ENCODE data around the gene MAFF.
"Not testable (repeated sequence)": the region's sequence is repeated elsewhere in the genome, so short reads cannot be mapped to it uniquely, and the experiment has no call there.

Gene MAFF

DNA sequence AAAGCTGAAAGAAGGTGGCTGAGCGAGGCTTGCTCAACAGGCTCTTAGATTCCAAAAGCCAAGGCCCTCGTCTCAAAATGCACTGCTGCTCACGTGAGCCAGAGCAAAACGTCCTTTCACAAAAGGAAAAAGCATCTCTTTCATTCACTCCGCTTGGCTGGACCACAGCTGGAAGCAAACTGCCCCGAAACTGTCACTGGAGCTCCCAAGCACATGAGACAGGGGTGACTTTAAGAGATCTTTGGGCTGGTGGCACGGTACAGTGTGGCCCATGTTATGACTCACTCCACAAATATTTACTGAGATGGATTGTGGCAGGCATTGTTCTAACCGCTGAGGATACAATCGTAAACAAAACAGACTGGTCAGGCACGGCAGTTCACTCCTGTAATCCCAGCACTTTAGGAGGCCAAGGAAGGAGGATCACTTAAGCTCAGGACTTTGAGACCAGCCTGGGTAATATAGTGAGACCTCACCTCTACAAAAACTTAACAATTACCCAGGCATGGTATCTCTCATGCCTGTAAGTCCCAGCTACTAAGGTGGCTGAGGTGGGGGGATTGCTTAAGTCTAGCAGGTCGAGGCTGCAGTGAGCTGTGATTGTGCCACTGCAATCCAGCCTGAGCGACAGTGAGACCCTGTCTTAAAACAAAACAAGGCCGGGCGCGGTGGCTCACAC is 23.7 kb upstream of the MAFF start:
- DNase-seq = peak; percentile 62

DNA sequence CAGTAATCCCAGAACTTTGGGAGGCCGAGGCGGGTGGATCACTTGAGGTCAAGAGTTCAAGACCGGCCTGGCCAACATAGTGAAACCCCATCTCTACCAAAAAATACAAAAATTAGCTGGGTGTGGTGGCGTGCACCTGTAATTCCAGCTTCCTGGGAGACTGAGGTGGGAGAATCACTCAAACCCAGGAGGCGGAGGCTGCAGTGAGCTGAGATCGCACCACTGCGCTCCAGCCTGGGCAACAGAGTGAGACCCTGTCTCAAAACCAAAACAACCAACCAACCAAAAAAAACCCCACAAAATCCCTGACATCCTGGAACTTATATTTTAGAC is 23.2 kb upstream of the MAFF start:
- not testable (repeated sequence) for DNase-seq

DNA sequence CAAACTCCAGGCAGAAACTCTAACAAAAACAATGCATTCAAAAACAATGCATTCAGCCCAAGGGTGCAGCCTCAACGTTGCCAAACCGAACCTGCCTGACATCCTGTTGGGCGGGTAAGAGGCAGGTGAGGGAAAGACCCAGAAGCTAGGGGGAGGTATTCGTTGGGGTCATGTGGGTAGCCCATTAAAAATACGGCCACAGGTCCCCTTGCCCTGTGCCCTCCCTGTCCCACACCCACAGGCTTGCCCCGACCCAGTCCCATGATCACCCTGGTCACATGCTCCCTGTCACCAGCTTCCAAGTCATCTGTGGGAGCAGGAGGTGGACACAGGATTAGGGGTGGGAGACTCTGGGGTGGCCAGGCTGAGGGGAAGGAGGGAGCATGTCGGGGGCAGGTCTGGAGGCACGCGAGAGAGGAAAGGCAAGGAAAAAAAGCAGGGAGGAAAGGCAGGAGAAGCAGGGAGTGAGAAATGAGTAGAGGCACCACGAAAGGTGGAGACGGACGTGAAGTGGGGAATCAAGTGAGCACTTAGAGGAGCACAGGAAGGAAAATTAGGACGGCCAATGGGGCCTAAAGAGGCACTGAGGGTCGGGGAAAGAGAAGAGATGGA is 20.8 kb upstream of the MAFF start:
- DNase-seq = no peak

DNA sequence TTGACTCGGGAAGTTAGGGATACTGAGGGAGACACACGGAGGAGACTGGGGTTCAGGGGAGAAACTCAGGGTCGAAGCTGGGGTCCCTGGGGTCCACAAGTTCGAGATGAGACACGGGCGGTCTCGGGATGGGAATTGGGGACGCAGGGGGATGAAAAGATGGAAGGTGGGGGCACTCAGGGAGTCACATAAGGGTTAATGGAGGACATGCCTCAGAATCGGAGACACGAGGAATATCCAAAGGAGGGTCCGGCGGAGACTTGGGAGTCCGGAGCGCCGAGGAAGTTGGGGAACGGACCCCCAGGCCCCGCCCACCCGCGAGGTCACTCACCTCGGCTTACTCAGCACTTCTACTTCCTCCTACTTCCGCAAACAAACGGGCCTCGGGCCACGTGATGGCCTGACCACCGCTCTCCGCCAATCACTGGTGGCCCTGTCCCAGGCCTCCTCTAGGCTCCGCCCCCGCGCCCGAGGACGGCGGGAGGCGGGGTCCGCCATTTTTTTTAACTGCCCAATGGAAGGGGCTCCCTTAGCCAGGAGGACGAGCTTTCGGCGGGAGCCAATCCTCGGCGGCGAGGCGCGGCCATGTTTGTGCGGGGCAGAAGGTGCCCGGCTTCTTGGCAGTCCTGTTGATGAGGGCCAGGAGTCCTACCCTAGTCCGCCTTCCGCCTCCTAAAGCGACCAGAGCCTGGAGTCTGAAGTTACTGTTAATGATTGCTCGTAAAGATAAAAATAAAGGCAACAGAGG is 20.2 kb upstream of the MAFF start, which contains the start of gene PLA2G6:
Gene PLA2G6 (minus strand): TSS at position 378 of the 748 bp plus-strand sequence. CDS start 12,404 bp downstream, outside the sequence.
- DNase-seq = peak; percentile 99

DNA sequence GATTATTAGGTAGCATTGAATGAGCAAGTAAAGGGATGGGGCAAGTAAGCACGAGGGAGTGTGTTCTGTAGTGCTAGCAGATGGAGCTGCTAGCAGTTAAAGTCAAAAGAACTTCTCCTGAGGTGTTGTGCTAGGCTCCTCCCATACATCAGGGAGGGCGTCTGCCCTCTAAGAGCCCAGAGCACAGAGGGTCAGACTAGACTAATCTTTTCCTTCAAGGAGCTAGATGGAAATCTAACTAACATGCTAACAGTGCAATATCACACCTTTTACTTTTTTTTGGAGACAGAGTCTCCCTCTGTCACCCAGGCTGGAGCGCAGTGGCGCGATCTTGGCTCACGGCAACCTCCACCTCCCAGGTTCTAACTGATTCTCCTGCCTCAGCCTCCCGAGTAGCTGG is 17.0 kb upstream of the MAFF start:
- DNase-seq = no peak

DNA sequence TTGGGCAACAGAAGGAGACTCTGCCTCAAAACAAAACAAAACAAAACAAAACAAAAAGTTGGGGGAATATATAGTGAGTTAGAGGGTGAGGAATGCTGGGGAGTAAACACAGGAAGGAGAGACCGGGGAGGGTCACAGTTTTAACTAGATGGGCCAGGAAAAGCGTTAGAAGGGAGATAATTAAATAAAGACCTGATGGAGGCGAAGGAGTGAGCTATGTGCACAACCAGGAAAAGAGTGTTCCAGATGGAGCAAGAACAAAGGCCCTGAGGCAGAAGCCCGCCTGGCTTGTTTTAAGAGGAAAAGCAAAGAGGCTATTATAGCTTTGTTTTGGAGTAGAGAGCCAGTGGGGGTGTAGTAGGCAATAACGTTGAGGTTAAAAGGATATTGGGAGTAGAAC is 15.4 kb upstream of the MAFF start:
- DNase-seq = peak; percentile 21

DNA sequence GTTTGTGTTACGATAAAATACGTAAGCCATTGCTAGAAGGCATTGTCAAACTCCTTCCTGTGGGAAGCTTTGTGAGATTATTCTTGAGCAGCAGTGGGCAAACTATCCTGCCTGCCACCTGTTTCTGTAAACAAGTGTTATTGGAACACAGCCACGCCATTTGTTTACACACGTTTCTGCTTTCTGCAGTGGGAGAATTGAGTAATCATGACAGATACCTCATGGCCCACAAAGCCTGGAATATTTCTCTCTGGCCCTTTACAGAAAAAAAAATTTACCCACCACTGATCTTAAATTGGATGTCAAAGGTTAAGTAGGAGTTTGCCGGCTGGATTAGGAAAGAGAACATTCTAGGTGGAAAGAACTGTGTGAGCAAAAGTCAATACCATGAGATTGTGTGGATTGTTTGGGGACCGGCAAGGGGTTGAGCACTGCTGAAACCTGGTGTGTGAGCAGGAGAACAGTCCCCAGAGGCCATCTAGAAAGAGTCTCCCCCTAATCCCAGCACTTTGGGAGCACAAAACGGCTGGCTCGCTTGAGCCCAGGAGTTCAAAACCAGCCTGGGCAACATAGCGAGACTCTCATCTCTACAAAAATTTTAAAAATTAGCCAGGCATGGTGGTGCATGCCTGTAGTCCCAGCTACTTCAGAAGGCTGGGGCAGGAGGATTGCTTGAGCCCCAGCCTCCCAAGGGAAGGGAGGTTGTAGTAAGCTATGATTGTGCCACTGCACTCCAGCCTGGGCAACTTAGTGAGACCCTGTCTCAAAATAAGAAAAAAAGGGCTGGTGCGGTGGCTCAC is 14.2 kb upstream of the MAFF start:
- peak; percentile 77 for DNase-seq

DNA sequence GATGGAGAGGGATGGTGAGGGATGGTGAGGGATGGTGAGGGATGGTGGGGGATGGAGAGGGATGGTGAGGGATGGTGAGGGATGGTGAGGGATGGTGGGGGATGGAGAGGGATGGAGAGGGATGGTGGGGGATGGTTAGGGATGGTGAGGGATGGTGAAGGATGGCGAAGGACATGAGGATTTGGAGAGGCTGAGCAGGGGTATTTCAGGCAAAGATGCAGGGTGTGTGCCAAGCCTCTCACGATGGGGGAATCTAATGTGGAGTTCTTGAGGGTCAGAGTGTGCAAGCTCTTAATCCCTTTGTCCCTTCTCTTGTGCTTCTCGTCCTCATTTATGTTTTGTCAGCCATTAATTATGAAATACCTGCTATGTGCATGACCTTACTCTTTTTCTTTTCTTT is 12.7 kb upstream of the MAFF start:
- no peak for DNase-seq

DNA sequence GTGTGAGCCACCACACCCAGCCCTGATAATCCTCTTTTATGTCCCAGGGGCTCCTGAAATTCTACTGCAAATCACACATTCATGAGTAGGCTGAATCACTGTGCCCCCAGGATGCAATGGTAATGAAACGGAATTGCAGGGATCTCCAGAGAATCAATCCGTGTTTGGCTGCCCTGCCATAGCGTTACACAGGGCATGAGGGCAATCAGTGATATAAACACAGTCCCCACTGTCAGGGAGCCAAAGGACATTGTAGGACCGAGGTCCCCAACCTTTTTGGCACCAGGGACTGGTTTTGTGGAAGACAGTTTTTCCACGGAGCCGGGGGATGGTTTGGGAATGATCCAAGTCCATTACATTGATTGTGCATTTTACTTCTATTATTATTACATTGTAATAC is 11.2 kb upstream of the MAFF start:
- DNase-seq = no peak

DNA sequence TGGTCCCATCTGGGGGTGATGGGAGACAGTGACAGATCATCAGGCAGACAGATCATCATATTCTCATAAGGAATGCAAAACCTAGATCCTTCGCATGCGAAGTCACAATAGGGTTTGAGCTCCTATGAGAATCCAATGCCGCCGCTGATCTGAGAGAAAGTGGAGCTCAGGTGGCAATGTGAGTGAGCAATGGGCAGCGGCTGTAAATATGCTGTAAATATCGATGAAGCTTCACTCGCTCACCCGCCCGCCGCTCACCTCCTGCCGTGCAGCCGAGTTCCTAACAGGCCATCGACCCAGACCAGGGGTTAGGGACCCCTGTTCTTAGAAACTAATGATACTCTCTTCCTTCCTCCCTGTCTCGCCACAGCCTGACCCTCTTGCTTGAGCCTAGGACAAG is 10.7 kb upstream of the MAFF start:
- DNase-seq = no peak

DNA sequence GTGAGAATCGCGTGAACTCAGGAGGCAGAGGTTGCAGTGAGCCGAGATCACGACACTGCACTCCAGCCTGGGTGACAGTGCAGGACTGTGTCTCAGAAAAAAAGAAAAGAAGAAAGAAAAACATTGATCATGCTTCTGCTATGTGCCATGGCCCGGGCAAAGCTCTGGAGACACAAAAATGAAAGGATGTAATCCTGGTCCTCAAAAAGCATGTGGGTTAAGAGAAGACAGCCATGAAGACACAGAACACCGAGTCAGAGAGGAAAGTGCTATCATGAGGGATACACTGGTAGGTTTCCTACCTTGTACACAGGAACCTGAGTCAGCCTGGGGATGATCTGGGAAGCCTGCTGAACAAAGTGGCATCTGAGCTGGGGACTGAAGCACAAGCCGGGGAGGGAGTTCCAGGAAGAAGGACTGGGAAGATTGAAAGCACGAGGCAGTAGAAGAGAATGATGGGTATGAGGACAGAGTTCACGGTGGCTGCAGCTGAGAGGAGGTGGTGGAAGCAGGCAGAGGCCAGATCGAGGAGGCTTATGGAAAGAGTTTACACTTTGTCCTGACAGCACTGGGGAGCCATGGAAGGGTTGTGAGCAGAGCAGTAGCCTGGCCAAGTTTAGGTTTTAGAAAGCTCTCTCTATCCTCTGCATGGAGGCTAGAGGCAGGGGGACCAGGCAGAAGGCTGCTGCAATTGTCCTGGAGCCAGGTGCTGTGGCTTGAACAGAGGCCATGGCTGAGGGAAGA is 9.9 kb upstream of the MAFF start:
- DNase-seq = no peak

DNA sequence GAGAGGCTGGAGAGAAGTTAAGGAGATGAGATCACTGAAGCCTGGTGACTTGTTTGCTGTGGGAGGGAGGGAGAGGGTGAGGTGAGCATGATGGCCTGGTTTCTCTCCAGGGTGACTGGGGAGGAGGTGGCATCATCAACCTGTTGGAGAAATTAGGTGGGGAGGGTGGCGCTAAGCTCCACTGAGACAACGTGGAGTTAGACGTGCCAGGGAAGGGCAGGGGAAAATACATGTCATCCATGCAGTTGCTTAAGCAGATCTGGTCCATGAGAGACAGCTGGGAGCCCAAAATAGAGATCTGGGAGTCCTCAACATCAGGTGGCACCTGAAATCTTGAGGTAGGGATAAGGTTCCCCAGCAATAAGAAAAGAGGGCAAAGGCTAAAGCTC is 9.3 kb upstream of the MAFF start:
- peak; percentile 44 for DNase-seq

DNA sequence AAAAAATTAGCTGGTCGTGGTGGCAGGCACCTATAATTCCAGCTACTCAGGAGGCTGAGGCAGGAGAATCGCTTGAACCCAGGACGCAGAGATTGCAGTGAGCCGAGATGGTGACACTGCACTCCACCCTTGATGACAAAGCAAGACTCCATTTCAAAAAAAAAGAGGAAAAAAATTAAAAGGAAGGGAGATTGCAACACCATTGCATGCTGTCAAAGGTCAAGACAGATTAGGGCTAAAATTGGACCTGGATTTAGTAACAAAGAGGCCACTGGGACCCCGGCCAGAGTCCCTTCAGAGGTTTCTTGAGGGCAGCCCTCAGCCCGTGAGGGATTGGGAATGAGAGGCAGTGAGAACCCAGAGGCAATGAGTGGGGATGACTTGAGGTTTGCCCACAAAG is 8.2 kb upstream of the MAFF start:
- no peak for DNase-seq

DNA sequence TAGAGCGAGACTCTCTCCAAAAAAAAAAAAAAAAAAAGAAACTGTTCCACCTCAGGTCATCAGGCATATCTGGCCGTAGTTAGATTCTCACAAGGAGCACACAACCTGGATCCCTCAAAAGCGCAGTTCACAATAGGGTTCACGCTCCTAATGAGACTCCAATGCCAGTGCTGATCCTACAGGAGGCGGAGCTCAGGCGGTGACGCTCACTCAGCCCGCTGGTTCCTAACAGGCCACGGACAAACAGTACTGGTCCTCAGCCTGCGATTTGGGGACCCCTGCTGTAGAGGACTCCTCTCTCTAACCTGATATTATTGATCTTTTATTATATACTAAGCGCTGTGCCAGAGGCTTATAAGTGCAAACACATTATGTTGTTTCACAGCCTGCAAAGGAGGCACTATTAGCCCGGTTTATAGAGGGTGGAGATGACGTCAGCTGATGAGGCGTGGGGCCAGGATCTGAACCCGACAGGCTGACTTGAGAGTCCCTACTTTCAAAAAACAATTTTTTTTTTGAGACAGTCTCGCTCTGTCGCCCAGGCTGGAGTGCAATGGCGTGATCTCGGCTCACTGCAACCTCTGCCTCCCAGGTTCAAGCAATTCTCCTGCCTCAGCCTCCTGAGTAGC is 4.9 kb upstream of the MAFF start:
- DNase-seq = no peak

DNA sequence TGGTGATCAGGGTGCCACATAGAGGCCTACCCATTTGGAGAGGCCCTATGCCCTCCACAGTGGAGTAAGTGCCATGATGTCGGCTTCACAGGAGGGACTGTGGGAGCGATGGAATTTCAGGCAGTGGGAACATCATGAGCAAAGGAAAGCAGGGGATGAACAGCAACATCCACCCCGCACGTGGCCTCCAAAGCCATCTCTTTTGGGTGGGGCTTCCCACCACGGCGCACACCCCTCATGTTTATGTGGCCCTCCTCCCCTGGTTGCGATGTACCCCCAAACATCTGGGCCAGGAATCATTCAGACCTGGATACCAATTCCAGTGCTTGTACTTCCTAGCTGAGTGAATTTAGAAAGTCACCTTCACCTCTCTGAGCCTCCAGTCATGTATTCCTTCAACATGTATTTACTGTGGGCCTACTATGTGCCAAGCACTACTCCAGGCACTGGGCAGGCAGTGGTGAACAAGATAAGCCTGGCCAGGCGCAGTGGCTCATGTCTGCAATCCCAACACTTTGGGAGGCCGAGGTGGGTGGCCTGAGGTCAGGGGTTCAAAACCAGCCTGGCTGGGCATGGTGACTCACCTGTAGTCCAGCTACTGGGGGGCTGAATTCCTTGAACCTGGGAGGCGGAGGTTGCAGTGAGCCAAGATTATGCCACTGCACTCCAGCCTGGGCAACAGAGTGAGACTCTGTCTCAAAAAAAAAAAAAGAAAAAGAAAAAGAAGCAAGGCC is 1.8 kb upstream of the MAFF start:
- no peak for DNase-seq

DNA sequence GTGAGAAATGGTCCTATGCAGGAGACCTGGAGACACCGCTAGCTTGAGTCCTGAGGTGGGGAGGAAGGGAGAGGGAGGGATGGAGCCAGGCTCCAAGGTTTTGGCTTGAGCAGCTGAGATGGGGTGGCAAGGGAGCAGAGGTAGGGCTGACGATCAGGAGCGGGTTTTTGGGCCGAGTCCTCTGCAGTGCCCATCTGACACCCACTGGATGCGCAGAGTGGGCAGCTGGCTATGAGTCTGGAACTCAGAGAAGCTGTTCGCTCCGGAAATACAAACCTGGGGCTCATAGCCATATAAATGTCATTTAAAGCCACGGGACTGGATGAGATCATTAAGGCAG is 453 bp upstream of the MAFF start:
- no peak for DNase-seq

DNA sequence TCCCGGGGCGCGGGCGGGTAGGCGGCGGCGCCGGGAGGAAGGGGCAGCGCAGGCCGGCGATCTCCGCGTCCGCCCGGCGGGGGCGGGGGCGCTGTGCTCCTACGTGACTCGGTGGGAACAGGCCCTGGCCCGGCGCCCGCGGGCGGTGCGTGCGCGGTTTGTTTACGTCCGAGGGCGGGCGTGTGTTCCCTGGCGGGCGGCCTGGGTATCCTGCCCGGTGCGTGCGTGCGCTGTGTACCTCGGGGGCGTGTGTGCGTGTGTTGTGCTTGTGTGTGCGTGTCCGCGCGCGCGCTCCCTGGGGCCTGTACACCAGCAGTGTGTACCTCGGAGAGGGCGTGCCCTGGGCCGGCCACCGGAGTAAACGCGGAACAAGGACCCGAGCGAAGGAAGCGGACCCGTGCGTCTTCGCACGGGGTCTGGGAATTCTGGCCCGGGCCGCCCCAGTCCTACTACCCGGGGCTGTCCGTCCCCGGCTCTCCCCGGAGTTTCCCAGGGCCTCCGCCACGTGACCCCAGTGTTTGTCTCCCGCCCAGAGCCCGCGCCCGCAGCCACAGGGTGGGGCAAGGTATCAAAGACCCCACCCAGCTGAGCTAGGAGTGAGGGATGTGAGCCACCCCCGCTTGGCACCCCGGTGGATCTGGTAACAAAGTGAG is 769 bp downstream of the MAFF start:
- DNase-seq = peak; percentile 40

DNA sequence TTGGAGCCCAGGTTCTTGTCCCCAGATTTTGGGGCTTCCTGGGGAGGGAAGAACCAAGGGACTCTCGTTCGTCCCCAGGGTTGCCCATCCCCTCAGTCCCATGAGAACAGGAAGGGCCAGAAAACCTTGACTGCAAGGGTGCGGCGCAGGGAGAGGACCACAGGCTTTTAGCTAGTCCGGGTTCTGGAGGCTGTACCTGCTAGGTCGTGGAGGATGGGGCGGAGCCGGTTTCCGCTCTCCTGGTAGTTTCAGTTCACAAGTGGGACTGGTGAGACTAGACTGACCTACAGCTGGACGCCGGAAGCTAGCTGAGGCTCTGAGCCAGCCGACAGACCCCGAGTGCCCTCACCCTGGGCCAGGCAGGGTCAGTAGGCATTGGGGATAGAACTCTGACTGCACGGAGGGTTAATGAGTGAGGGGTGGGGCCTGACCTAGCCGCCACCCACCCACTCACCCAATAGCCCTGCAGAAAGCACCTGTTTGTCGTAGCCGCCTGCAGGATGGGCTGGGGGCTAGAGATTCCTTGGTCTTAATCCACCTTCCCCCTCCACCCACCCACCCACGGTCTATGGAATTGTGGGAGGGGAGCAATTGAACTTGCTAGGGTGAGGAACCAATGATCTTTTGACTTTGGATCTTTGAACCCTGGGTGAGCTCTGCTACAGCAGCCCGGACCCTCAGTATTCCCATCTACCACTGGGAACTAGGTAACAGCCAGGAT is 1.5 kb downstream of the MAFF start:
- peak; percentile 37 for DNase-seq

DNA sequence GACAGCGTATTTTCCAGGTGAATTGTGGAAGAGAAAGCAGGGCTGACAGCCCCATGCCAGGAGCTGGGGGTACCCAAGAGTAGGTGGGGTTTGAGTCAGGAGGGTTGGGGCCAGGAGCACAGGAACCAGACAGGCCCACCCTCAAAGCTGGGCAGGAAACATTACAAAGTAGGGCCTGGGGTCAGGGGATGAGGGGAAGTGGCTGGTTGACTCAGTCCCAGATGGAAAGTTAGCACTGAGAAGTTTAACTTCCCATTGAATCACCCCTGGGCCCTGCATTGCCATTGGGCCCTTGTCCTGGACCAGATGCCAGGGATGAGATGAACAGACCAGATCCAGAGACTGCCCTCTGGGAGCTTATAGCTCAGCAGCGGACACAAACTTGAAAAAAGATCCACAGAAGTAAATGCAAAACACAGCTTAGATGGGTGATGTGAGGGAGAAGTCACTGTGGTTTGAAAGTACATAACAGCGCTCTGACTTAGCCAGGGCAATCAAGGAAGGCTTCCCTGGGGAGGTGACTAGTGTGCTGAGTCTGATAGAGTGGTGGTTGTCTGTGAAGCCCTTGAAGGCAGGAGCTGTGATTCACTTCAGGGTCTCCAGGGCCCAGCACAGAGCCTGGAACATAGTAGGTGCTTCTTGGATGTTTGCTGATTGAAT is 2.2 kb downstream of the MAFF start:
- DNase-seq = no peak

DNA sequence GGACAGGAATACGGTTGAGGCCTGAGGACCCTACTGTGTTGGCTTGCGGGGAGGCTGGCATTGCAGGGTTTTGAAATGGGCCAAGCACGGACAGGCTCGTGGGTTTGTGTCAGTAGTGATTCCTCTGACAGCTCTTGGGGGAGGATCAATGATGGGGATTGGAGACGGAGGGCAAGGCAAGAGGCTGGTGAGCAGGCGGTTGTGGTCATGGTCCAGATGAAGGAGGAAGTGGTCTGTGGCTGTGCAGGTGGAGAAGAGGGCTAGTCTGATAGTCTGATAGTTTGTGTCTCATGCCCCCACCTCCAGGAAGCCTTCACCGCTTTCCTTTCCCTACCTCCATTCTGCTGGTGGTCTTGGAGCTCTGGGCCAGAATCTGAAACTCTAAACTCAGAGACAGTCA is 3.0 kb downstream of the MAFF start:
- DNase-seq = no peak
